NT2/D1 (cell line): ENCODE data around the gene APOB.

ENCODE experiments used
- DNase-seq: peaks from one replicate; pipeline ENCODE4 v3.0.0-alpha.2; 2011; ENCODE audit warnings: low read depth, low spot score
- H3K27me3 ChIP-seq: 2 replicates; pipeline ENCODE4 v1.6.0; 2011; ENCODE audit warnings: mild to moderate bottlenecking; ENCODE audit not compliant: insufficient read length, insufficient read depth
- H3K36me3 ChIP-seq: 2 replicates; pipeline ENCODE4 v1.6.1; 2011; ENCODE audit warnings: mild to moderate bottlenecking, low read length, mixed read lengths; ENCODE audit not compliant: insufficient read depth, insufficient read length
- H3K4me1 ChIP-seq: 2 replicates; pipeline ENCODE4 v1.5.1; 2011; ENCODE audit not compliant: insufficient read depth, insufficient read length
- H3K4me3 ChIP-seq: 2 replicates; pipeline ENCODE4 v1.5.1; 2011; ENCODE audit warnings: low read depth; ENCODE audit not compliant: insufficient read length
- H3K9ac ChIP-seq: 2 replicates; pipeline ENCODE4 v1.6.0; 2011; ENCODE audit warnings: low read depth; ENCODE audit not compliant: insufficient read length
- H3K9me3 ChIP-seq: 2 replicates; pipeline ENCODE4 v1.5.1; 2011; ENCODE audit warnings: mild to moderate bottlenecking, low read length; ENCODE audit not compliant: insufficient read depth
- SUZ12 ChIP-seq: IDR thresholded peaks from 2 replicates; pipeline ENCODE4 v1.6.1; 2011; ENCODE audit not compliant: insufficient read length, insufficient read depth; ENCODE audit errors: extremely low read depth
- YY1 ChIP-seq: IDR thresholded peaks from 2 replicates; pipeline ENCODE4 v1.6.1; 2011; ENCODE audit not compliant: insufficient read length, insufficient read depth
- ZNF274 ChIP-seq: IDR thresholded peaks from 2 replicates; pipeline ENCODE4 v1.6.1; 2011; ENCODE audit warnings: mild to moderate bottlenecking, low read depth, low read length

Gene APOB

GRCh38 chr2:21070341-21071257 lies 26.7 kb upstream of the APOB start:
- no peaks in the 10 kb centered on the region for H3K27me3 ChIP-seq
- no peak for DNase-seq
- no peaks in the 10 kb centered on the region for H3K36me3 ChIP-seq
- H3K9me3 ChIP-seq = no peaks in the 10 kb centered on the region
- H3K4me3 ChIP-seq = no peak overlapping the region
- no peaks in the 10 kb centered on the region for H3K4me1 ChIP-seq
- H3K9ac ChIP-seq = no peak overlapping the region
- TF ChIP-seq YY1 (no peak), SUZ12 (no peak), ZNF274 (no peak)

- H3K27me3 ChIP-seq = no peaks in the 10 kb centered on the region
- H3K9ac ChIP-seq = no peak overlapping the region
- DNase-seq = no peak
- H3K4me1 ChIP-seq = no peaks in the 10 kb centered on the region
- no peaks in the 10 kb centered on the region for H3K9me3 ChIP-seq
- TF ChIP-seq ZNF274 (no peak), YY1 (no peak), SUZ12 (no peak)
- no peak overlapping the region for H3K4me3 ChIP-seq
- no peaks in the 10 kb centered on the region for H3K36me3 ChIP-seq
These were observed 26.0 kb upstream of the APOB start for GRCh38 chr2:21069746-21070340.

GRCh38 chr2:21067859-21068537 lies 24.1 kb upstream of the APOB start:
- H3K9me3 ChIP-seq = no peaks in the 10 kb centered on the region
- no peak overlapping the region for H3K9ac ChIP-seq
- H3K4me1 ChIP-seq = no peaks in the 10 kb centered on the region
- no peaks in the 10 kb centered on the region for H3K36me3 ChIP-seq
- H3K27me3 ChIP-seq = no peaks in the 10 kb centered on the region
- TF ChIP-seq ZNF274 (no peak), YY1 (no peak), SUZ12 (no peak)
- no peak overlapping the region for H3K4me3 ChIP-seq
- peak; percentile 43 for DNase-seq

- no peaks in the 10 kb centered on the region for H3K9me3 ChIP-seq
- DNase-seq = no peak
- no peaks in the 10 kb centered on the region for H3K27me3 ChIP-seq
- H3K4me1 ChIP-seq = no peaks in the 10 kb centered on the region
- H3K4me3 ChIP-seq = no peak overlapping the region
- no peaks in the 10 kb centered on the region for H3K36me3 ChIP-seq
- TF ChIP-seq YY1 = no peak
- H3K9ac ChIP-seq = no peak overlapping the region
These were observed 23.3 kb upstream of the APOB start for GRCh38 chr2:21067125-21067524.

- Histone ChIP-seq H3K4me3 (no peak overlapping the region), H3K36me3 (no peaks in the 10 kb centered on the region), H3K9me3 (no peaks in the 10 kb centered on the region), H3K27me3 (no peaks in the 10 kb centered on the region), H3K4me1 (no peaks in the 10 kb centered on the region), H3K9ac (no peak overlapping the region)
- DNase-seq = no peak
- TF ChIP-seq YY1 (no peak), SUZ12 (no peak), ZNF274 (no peak)
These were observed 16.2 kb upstream of the APOB start for GRCh38 chr2:21059885-21060610.

- DNase-seq = no peak
- H3K9me3 ChIP-seq = no peaks in the 10 kb centered on the region
- TF ChIP-seq ZNF274 (no peak), SUZ12 (no peak), YY1 (no peak)
- H3K9ac ChIP-seq = no peak overlapping the region
- H3K4me3 ChIP-seq = no peak overlapping the region
- no peaks in the 10 kb centered on the region for H3K4me1 ChIP-seq
- no peaks in the 10 kb centered on the region for H3K27me3 ChIP-seq
- no peaks in the 10 kb centered on the region for H3K36me3 ChIP-seq
These were observed 13.2 kb upstream of the APOB start for GRCh38 chr2:21057097-21057496.
